HG03095 (cell line): ENCODE results near the gene DAND5.
"Not testable (repeated sequence)": the region's sequence is repeated elsewhere in the genome, so short reads cannot be mapped to it uniquely, and the experiment has no call there.

Experiments used
- ATAC-seq: cut with Tn5 transposase; IDR thresholded peaks from one replicate; pipeline ENCODE4 v1.9.1; 2021; ENCODE audit warnings: moderate library complexity; ENCODE audit not compliant: unreplicated experiment

Gene DAND5

GRCh38 chr19:12945479-12946091 is 23.8 kb upstream of the DAND5 start, which contains the start of gene RAD23A:
TSS of gene RAD23A (plus strand) at chr19:12945862. CDS start at chr19:12945949, 87 bp downstream.
- peak; percentile 59 for ATAC-seq

GRCh38 chr19:12946092-12946721 is 23.2 kb upstream of the DAND5 start:
- peak; percentile 23 for ATAC-seq

- ATAC-seq = no peak
Observed at GRCh38 chr19:12946731-12947496, 22.5 kb upstream of the DAND5 start.

GRCh38 chr19:12947702-12948611 is 21.4 kb upstream of the DAND5 start:
- ATAC-seq = no peak

GRCh38 chr19:12948612-12949362 is 20.6 kb upstream of the DAND5 start:
- ATAC-seq = no peak

GRCh38 chr19:12949363-12950283 is 19.8 kb upstream of the DAND5 start:
- no peak for ATAC-seq

- ATAC-seq = not testable (repeated sequence)
Observed at GRCh38 chr19:12952050-12952449, 17.3 kb upstream of the DAND5 start.

- no peak for ATAC-seq
Observed at GRCh38 chr19:12952488-12953137, 16.8 kb upstream of the DAND5 start.

- ATAC-seq = no peak
Observed at GRCh38 chr19:12953138-12953798, 16.1 kb upstream of the DAND5 start.

- ATAC-seq = no peak
Observed at GRCh38 chr19:12953799-12954611, 15.4 kb upstream of the DAND5 start.

- ATAC-seq = no peak
Observed at GRCh38 chr19:12954612-12954962, 14.8 kb upstream of the DAND5 start.

GRCh38 chr19:12955575-12955974 is 13.8 kb upstream of the DAND5 start:
- not testable (repeated sequence) for ATAC-seq

- no peak for ATAC-seq
Observed at GRCh38 chr19:12955996-12956395, 13.4 kb upstream of the DAND5 start.

- ATAC-seq = peak; percentile 63
Observed at GRCh38 chr19:12956446-12957388, 12.7 kb upstream of the DAND5 start, which contains the start of gene GADD45GIP1. TSS of gene GADD45GIP1 (minus strand) at chr19:12957223. CDS start at chr19:12957212, 11 bp downstream.

GRCh38 chr19:12957389-12957952 is 11.9 kb upstream of the DAND5 start:
- not testable (repeated sequence) for ATAC-seq

- ATAC-seq = no peak
Observed at GRCh38 chr19:12959481-12959880, 9.9 kb upstream of the DAND5 start.
